Measurements from ENCODE around the gene ACTL6A.

- TF ChIP-seq EZH2 (IDR thresholded peaks at IDR 0.05) (no peak), CTCF (IDR thresholded peaks at IDR 0.05) (no peak)
Measured at GRCh38 chr3:179610066-179610465, 47.3 kb downstream of the ACTL6A start.
